Adrenal gland (tissue), 5 donors: ENCODE results near the gene MYO10.

Experiments used
- POLR2A ChIP-seq, 2 donors: fragments of 450-650 bp; IDR thresholded peaks; one replicate each; pipeline ENCODE4 v1.6.1; 2017; ENCODE audit warnings: antibody characterized with exemption in 2 of 2, mild to moderate bottlenecking in 2 of 2, moderate library complexity in 1 of 2
- TF ChIP-seq, protein P1 (sequence below), 6 experiments: fragments of 450-650 bp in 4 of 6; fragments of 200-600 bp in 2 of 6; sonication (generic) in 1 of 6; IDR thresholded peaks; 1 replicate in 5 of 6; 2 replicates in 1 of 6; pipeline versions ENCODE4 v1.5.1 to v1.8.0; 2016 to 2021; ENCODE audit warnings: antibody characterized with exemption in 6 of 6, mild to moderate bottlenecking in 2 of 6, moderate library complexity in 1 of 6
- donor health status: DM: no; HTN: no; CAD: no.

DNA sequence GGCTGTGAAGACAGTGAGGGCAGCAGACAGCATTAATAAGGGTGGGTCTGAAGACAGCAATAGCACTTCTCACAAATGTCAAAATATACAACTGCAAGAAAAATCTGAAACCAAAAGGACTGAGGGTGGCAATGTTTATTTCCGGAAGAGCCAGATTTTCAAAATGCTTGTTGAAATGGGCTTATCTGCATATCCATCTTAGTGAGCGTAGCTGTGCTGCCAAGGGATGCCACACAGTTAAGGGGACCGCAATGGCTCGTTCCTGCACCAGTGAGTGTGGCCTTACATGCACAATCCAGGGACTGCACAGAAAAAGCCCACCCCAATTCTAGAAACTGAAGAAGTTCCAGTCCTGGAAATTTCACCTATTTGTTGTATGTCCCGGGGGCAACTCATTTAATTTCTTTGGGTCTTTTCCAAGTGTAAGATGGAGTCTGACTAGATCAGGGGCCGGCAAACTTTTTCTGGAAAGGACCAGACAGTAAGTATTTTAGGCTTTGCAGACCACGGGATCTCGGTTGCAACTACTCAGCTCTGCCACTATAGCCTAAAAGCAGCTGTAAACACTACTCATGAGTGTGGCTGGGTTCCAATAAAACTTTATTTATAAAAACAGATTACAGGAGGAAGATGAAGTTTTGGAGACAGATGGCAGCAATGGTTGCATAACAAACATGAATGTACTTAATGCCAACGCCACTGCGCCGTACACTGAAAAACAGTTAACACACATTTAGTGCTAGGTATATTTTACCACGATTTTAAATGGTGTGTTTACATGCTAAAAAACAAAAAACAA, 154.1 kb downstream of the MYO10 start:
- TF ChIP-seq, protein P1, sequence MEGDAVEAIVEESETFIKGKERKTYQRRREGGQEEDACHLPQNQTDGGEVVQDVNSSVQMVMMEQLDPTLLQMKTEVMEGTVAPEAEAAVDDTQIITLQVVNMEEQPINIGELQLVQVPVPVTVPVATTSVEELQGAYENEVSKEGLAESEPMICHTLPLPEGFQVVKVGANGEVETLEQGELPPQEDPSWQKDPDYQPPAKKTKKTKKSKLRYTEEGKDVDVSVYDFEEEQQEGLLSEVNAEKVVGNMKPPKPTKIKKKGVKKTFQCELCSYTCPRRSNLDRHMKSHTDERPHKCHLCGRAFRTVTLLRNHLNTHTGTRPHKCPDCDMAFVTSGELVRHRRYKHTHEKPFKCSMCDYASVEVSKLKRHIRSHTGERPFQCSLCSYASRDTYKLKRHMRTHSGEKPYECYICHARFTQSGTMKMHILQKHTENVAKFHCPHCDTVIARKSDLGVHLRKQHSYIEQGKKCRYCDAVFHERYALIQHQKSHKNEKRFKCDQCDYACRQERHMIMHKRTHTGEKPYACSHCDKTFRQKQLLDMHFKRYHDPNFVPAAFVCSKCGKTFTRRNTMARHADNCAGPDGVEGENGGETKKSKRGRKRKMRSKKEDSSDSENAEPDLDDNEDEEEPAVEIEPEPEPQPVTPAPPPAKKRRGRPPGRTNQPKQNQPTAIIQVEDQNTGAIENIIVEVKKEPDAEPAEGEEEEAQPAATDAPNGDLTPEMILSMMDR (IDR thresholded peaks at IDR 0.05): no peak
- no peak for TF ChIP-seq POLR2A (IDR thresholded peaks at IDR 0.05)
